GM12878 (cell line): ENCODE results near the gene CIB4. TPM values are rescaled to one million over a fixed set of nuclear protein-coding genes. Genes with fewer than 3 reads are reported as not detected.

Source experiments
- ATAC-seq: fragments of 200-7000 bp; cut with Tn5 transposase; 3 replicates; pipeline ENCODE4 v1.9.1; 2020; ENCODE audit warnings: mild to moderate bottlenecking, moderate library complexity
- BruUV-seq: library from RNA; stranded (reverse); fragments of 400-500 nt; replicated peaks from 2 replicates; lab custom pipeline; 2021; lab: Mats Ljungman, UMichigan
- CTCF ChIA-PET: fragments of 300-600 bp; sonication (Branson Sonifier 250); formaldehyde crosslinking; extraction: SDS; loops from one replicate; lab custom pipeline; 2021; ENCODE audit warnings: inconsistent platforms; lab: Yijun Ruan, JAX
- POLR2A ChIA-PET: fragments of 350-600 bp; formaldehyde crosslinking; extraction: SDS; loops from one replicate; lab custom pipeline; 2021; ENCODE audit warnings: inconsistent platforms; lab: Charles Lee
- RAD21 ChIA-PET: fragments of 300-600 bp; sonication (Branson Sonifier 250); formaldehyde crosslinking; loops from one replicate; lab custom pipeline; 2023; ENCODE audit warnings: antibody characterized with exemption; ENCODE audit not compliant: unreplicated experiment; lab: Charles Lee
- SMC1A ChIA-PET: fragments of 300-600 bp; sonication (Branson Sonifier 250); formaldehyde crosslinking; loops from one replicate; lab custom pipeline; 2023; ENCODE audit not compliant: unreplicated experiment, uncharacterized antibody; lab: Charles Lee
- DNase-seq: peaks from one replicate; pipeline ENCODE4 v3.0.0-alpha.2; 2011; ENCODE audit warnings: low read depth, low spot score
- FAIRE-seq: peaks from 3 replicates; lab custom pipeline; 2011; peaks lifted over from hg19 to GRCh38; lab: Jason Lieb, UNC
- H2AFZ ChIP-seq: 2 replicates; pipeline ENCODE4 v1.6.0; 2011; ENCODE audit warnings: low read depth, low read length, control low read depth; ENCODE audit not compliant: control insufficient read depth
- H3K27ac ChIP-seq: 2 replicates; pipeline ENCODE4 v1.5.1; 2011; ENCODE audit warnings: control low read depth; ENCODE audit not compliant: control insufficient read depth, insufficient read depth
- H3K27me3 ChIP-seq, 2 experiments: replicated peaks in 1 of 2; 2 replicates each; pipeline versions ENCODE4 v1.6.0 to v1.6.1; 2011; ENCODE audit warnings: low read length in 1 of 2; ENCODE audit not compliant: control insufficient read depth in 2 of 2, insufficient read depth in 2 of 2
- H3K36me3 ChIP-seq, 2 experiments: 2 replicates each; pipeline ENCODE4 v1.5.1; 2011; ENCODE audit warnings: low read length in 1 of 2; ENCODE audit not compliant: control insufficient read depth in 2 of 2, insufficient read depth in 2 of 2
- H3K4me1 ChIP-seq: 2 replicates; pipeline ENCODE4 v1.6.1; 2011; ENCODE audit warnings: mild to moderate bottlenecking, low read length, moderate library complexity, mixed read lengths; ENCODE audit not compliant: control insufficient read depth, insufficient read depth
- H3K4me2 ChIP-seq: 2 replicates; pipeline ENCODE4 v1.6.0; 2011; ENCODE audit warnings: control low read depth; ENCODE audit not compliant: control insufficient read depth, insufficient read depth
- H3K4me3 ChIP-seq: fragments of 200-600 bp; sonication (generic); 2 replicates; pipeline ENCODE4 v1.5.1; 2016
- H3K79me2 ChIP-seq: 2 replicates; pipeline ENCODE4 v1.6.0; 2011; ENCODE audit warnings: low read length; ENCODE audit not compliant: control insufficient read depth, insufficient read depth
- H3K9ac ChIP-seq: 2 replicates; pipeline ENCODE4 v1.8.0; 2011; ENCODE audit warnings: low read length, control low read depth, mixed read lengths; ENCODE audit not compliant: control insufficient read depth, insufficient read depth
- H3K9me3 ChIP-seq: replicated peaks from 3 replicates; pipeline ENCODE4 v1.5.1; 2011; ENCODE audit warnings: mild to moderate bottlenecking, low read length; ENCODE audit not compliant: control insufficient read depth, insufficient read depth
- H4K20me1 ChIP-seq: 2 replicates; pipeline ENCODE4 v1.6.0; 2011; ENCODE audit not compliant: control insufficient read depth, insufficient read depth
- BCL11A ChIP-seq: IDR thresholded peaks from 2 replicates; pipeline ENCODE4 v1.6.1; 2011; ENCODE audit warnings: low read depth, low read length
- CUX1 ChIP-seq: IDR thresholded peaks from 2 replicates; pipeline ENCODE4 v1.6.1; 2012; ENCODE audit warnings: improper control_type of control experiment, low read depth, low read length; ENCODE audit not compliant: insufficient replicate concordance
- E4F1 ChIP-seq: fragments of 450-650 bp; IDR thresholded peaks from 2 replicates; pipeline ENCODE4 v1.6.1; 2018; ENCODE audit warnings: borderline replicate concordance, mild to moderate bottlenecking; ENCODE audit not compliant: partially characterized antibody
- FOS ChIP-seq: IDR thresholded peaks from 3 replicates; pipeline ENCODE4 v1.6.1; 2011; ENCODE audit warnings: borderline replicate concordance; ENCODE audit not compliant: insufficient read length; ENCODE audit errors: extremely low read depth
- GABPA ChIP-seq: IDR thresholded peaks from 2 replicates; pipeline ENCODE4 v1.6.1; 2014; ENCODE audit warnings: antibody characterized with exemption, low read depth, mild to moderate bottlenecking, inconsistent platforms
- MXI1 ChIP-seq: fragments of 150-350 bp; IDR thresholded peaks from 2 replicates; pipeline ENCODE4 v1.6.1; 2011; ENCODE audit warnings: low read depth, mild to moderate bottlenecking, inconsistent platforms, low read length, improper control_type of control experiment
- SMAD1 ChIP-seq: fragments of 450-650 bp; IDR thresholded peaks from 2 replicates; pipeline ENCODE4 v1.6.1; 2018; ENCODE audit warnings: mild to moderate bottlenecking, low read depth; ENCODE audit not compliant: partially characterized antibody
- SMC3 ChIP-seq: IDR thresholded peaks from 2 replicates; pipeline ENCODE4 v1.6.1; 2011; ENCODE audit warnings: low read length, improper control_type of control experiment, borderline replicate concordance
- TBL1XR1 ChIP-seq: IDR thresholded peaks from 2 replicates; pipeline ENCODE4 v1.6.1; 2012; ENCODE audit warnings: low read depth, low read length, improper control_type of control experiment
- WGBS: methylation state at CpG from one replicate; pipeline ENCODE4 v1.1.6; 2016; ENCODE audit warnings: low lambda C conversion rate; ENCODE audit not compliant: insufficient replicate concordance, insufficient coverage; ENCODE audit errors: missing lambda C conversion rate; 5-methylcytosine and 5-hydroxymethylcytosine counted together
- in situ Hi-C: fragments of 300-500 bp; cut with MboI; formaldehyde crosslinking; loops from 9 replicates; pipeline ENCODE4 v1.14.3; 2018; ENCODE audit warnings: mixed read lengths
- intact Hi-C: fragments of 100-400 bp; cut with micrococcal nuclease; formaldehyde crosslinking; loops from one replicate; pipeline ENCODE4 v1.14.2; 2022; ENCODE audit not compliant: unreplicated experiment
- polyA plus RNA-seq, 11 experiments: library from polyadenylated mRNA; depleted of rRNA in 4 of 11; unstranded in 6 of 11; stranded (reverse) in 5 of 11; fragments of >200 nt; fragmentation: Nextera tagmentation in 4 of 11; fragmentation: Illumina TruSeq in 1 of 11; extraction: Ambion mirVana in 4 of 11; extraction: Trizol in 1 of 11; gene quantifications; 1 replicate in 1 of 11; 2 replicates in 10 of 11; pipeline versions ENCODE4 v1.2.1 to v1.2.3, GENCODE V29; 2011 to 2016; ENCODE audit warnings: inconsistent platforms in 2 of 11, missing spikeins in 2 of 11, low read depth in 1 of 11
- total RNA-seq, 4 experiments: library from RNA; depleted of rRNA in 3 of 4; stranded (reverse); fragments of >200 nt in 3 of 4; fragmentation: Illumina TruSeq in 1 of 4; extraction: Trizol in 1 of 4; gene quantifications; 2 replicates each; pipeline versions ENCODE4 v1.2.1 to v1.2.3, GENCODE V29; 2013 to 2021
- TF ChIP-seq, protein P1 (sequence below): IDR thresholded peaks from 2 replicates; pipeline ENCODE4 v1.6.1; 2012; ENCODE audit warnings: low read length, inconsistent platforms
- TF ChIP-seq, protein P2 (sequence below): IDR thresholded peaks from 2 replicates; pipeline ENCODE4 v1.6.1; 2012; ENCODE audit warnings: low read depth, low read length, improper control_type of control experiment

CIB4 gene
- total and polyA plus RNA-seq, 10 of the 15 experiments (the other 5 are each of a cell fraction or from before 2014, with no cell fraction given) = not detected

DNA sequence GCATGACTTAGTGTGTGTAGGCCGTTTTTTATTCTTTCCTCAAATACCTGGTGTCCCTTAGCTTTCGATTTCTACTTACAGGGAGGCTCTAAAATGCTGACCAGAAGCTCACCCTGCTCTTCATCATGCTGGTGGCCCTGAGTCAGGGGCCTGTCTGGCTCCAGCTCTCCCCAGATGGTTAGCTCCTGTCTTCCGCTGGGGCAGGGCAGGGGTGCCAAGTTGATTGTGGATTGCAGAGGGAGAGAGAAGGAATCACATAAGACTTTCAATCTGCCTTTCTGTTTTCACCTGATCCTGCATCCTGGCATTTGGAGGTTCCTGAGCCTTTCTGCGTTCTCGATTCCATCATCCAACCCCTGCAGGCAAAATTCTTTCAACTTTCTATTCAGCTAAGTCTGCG is 4.2 kb downstream of the CIB4 start:
- ChIA-PET POLR2A (no interaction called here), SMC1A (interaction anchor here (0.9 to 1.0 kb wide), 2 partner anchors 20 to 23 kb away, joined by 3 read pairs; no protein-coding TSS in a partner anchor), RAD21 (no interaction called here), CTCF (no interaction called here)
- DNase-seq (no peak), ATAC-seq (no peak), FAIRE-seq (no peak)
- Histone ChIP-seq H3K4me2 (no peak overlapping the region), H4K20me1 (no peaks in the 10 kb centered on the region), H3K9me3 (no peaks in the 10 kb centered on the region), H3K4me1 (no peaks in the 10 kb centered on the region), H2AFZ (no peak overlapping the region), H3K9ac (no peak overlapping the region), H3K79me2 (no peaks in the 10 kb centered on the region), H3K36me3 (no peaks in the 10 kb centered on the region), H3K4me3 (no peak overlapping the region), H3K27ac (no peak overlapping the region), H3K27me3 (peaks cover 0 to 3% of the 10 kb centered on the region in 2 experiments; a peak in 1 of 4 replicates)
- TF ChIP-seq GABPA (no peak), SMAD1 (no peak), MXI1 (no peak), BCL11A (no peak), CUX1 (no peak), FOS (no peak), E4F1 (no peak), SMC3 (no peak), TBL1XR1 (no peak)
- TF ChIP-seq, protein P1, sequence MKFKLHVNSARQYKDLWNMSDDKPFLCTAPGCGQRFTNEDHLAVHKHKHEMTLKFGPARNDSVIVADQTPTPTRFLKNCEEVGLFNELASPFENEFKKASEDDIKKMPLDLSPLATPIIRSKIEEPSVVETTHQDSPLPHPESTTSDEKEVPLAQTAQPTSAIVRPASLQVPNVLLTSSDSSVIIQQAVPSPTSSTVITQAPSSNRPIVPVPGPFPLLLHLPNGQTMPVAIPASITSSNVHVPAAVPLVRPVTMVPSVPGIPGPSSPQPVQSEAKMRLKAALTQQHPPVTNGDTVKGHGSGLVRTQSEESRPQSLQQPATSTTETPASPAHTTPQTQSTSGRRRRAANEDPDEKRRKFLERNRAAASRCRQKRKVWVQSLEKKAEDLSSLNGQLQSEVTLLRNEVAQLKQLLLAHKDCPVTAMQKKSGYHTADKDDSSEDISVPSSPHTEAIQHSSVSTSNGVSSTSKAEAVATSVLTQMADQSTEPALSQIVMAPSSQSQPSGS = no peak
- TF ChIP-seq, protein P2, sequence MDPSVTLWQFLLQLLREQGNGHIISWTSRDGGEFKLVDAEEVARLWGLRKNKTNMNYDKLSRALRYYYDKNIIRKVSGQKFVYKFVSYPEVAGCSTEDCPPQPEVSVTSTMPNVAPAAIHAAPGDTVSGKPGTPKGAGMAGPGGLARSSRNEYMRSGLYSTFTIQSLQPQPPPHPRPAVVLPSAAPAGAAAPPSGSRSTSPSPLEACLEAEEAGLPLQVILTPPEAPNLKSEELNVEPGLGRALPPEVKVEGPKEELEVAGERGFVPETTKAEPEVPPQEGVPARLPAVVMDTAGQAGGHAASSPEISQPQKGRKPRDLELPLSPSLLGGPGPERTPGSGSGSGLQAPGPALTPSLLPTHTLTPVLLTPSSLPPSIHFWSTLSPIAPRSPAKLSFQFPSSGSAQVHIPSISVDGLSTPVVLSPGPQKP = no peak
- BruUV-seq = no TSS peak
- in situ Hi-C loops = no loop called here
- WGBS = 11% methylated on average over 6 of the region's 6 CpGs
- intact Hi-C loops = no loop called here
